Activated T-cell treated with anti-CD3 and anti-CD28 coated beads for 1 hour (primary cell): ENCODE data around the gene PLXNB1.
"Not testable (repeated sequence)": the region's sequence is repeated elsewhere in the genome, so short reads cannot be mapped to it uniquely, and the experiment has no call there.

Experiments used
- DNase-seq: peaks from one replicate; pipeline ENCODE4 v3.0.0-alpha.2; 2020; ENCODE audit warnings: low read depth

PLXNB1 gene

DNA sequence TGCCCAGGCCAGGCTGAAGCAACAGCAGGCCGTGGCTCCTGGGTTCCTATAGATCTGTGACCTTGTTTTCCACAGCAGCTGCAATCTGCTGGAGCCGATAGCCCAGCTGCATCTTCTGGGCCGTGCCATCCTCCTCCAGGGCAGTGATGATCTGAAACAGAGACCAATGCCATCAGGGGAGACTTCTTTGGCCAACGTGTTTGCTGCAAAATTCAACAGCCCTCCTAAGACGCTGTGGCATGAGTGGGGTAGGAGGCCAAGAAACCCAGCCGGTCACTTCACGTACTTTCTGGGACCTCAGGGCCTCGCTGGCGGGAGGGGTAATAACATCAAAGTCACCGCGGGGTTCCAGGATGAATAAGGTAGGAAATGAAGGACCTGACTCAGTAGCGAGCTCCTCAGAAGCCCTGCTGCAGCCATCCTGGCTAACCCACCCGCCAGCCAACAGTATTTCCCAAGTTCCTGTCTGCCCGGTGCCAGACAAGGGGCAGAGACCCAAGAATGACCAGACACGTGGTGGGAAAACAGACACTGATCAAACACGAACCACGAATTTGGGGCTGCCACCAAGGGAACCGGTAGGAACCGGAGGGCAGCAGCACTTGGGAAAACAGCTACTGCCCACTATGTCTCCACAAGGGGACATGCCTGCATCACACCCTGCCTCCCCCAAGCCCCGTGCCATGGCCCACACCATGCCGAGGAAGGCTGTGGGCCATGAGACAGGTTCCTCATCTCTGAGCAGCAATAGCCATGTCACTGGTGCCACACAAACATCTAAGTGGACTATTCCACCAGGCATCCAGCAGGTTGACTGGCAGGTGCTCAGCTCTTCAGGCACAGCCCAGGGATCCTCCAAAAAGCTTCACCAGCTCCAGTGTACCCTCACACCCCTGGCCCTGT lies 25.2 kb downstream of the PLXNB1 start:
- DNase-seq = no peak

DNA sequence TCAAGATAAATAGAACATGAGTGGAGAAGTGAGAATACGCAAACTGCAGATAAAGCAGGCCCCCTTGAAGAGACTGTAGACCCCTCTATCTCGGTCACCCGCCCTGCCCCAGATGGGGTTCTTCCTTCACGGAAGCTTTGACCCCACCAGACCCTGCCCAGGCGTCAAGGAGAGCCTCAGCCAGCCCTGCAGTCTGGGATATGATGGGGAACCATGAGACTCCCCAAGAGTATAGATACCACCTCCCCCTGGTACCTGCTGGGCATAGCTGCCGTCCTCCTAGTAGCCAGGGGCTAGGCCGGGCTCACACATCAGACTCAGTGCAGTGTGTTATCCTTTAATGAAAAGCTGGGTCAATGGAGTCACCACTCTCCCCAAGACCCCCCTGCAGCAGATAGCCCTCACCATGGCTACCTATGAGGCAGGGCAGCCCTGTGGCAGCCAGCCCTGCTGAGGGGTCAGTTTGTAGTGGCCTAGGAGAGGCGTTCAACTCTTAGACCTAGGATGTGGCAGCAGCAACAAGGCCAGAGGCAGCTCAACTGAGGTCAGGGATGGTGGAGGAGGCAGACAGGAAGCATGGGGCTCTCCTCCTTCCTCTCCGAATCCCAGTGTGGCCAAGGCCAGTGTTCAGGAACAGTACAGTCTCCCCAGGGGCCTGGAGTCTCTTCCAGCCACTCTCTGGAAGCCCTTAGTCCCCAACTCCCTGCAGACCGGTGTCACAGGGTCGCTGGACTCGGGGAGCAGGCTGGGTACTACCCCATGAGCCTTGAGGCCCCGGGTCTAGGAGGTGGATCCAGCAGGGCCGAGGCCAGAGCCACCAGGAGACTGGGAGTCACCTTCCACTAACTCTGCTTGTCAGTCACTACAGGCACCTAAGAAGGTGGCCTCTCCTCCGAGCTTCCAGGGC lies 26.1 kb downstream of the PLXNB1 start:
- DNase-seq = no peak

DNA sequence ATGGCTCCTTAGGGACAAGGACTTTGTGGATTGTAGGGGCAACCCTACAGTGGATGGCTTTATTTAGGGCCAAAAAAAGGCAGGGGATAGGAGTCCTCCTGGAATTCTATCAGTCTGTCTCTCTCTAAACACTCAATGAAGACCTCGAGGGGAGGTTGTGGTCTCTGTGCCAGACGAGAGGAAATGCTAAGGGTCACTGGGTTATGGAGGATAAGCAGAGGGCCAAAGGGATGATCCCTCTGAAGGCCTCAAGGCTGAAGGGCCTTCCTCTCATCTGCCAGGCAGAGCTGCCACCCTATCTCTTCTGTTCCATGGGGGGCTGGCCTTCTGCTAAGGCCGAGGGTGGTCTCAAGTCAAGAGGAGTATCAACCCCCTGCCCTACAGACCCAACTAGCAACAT lies 27.0 kb downstream of the PLXNB1 start:
- no peak for DNase-seq

DNA sequence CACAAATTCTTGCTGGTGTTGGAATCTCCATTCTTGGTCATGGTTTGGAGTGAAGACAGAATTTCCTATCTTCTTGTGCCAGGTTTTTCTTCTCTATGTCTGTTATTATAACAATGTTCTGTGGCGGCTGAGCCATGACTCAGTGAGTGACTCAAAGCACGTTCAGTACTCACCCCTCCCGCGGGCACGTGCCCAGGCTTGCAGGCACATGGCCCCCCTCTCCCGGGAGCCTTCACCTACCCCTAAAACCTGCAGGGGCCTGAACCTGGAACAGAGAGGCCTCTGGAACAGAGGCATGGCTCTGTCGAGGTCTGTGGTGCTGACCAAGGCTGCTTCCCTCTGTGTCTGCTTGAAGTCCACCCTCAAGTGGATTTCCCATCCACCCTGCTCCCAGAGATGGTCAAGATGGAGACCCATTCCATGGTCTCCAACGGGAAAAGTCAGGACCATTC lies 27.6 kb downstream of the PLXNB1 start:
- no peak for DNase-seq

DNA sequence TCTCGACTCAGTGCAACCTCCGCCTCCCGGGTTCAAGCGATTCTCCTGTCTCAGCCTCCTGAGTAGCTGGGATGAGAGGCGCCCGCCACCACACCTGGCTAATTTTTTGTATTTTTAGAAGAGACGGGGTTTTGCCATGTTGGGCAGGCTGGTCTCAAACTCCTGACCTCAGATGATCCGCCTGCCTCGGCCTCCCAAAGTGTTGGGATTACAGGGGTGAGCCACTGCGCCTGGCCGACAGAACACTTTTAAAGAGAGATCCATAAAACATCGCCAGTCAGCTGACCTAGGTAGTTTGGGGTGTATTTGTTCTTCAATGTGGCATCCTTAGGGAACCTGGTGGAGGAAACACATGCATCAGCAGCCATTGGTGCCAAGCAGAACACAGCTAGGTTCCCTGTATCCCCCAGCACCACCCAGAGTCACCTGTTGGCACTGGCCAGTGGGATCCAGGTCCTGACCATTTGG lies 28.4 kb downstream of the PLXNB1 start:
- not testable (repeated sequence) for DNase-seq

DNA sequence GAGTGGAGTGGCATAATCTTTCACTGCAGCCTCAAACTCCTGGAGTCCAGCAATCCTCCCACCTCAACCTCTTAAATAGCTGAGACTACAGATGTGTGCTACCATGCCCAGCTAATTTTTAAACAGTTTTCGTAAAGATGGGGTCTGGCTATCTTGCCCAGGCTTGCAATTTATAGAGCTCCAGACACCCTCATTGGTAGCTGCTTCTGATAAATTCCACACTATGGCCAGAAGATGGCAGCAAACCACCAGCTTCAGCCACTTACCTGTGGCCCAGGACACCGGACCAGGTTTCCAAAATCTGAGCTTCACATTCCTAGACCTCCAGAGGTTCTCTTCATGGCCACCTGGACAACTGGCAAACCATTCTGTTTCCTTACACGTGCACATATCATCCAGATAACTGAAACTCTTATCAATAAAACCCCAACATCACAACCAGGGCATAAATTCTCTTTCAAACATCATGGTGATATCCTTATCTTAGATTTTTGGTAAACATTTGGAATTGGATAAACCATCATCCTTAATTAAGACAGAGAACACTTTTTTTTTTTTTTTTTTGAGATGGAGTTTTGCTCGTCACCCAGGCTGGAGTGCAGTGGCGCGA lies 29.0 kb downstream of the PLXNB1 start:
- peak; percentile 48 for DNase-seq

DNA sequence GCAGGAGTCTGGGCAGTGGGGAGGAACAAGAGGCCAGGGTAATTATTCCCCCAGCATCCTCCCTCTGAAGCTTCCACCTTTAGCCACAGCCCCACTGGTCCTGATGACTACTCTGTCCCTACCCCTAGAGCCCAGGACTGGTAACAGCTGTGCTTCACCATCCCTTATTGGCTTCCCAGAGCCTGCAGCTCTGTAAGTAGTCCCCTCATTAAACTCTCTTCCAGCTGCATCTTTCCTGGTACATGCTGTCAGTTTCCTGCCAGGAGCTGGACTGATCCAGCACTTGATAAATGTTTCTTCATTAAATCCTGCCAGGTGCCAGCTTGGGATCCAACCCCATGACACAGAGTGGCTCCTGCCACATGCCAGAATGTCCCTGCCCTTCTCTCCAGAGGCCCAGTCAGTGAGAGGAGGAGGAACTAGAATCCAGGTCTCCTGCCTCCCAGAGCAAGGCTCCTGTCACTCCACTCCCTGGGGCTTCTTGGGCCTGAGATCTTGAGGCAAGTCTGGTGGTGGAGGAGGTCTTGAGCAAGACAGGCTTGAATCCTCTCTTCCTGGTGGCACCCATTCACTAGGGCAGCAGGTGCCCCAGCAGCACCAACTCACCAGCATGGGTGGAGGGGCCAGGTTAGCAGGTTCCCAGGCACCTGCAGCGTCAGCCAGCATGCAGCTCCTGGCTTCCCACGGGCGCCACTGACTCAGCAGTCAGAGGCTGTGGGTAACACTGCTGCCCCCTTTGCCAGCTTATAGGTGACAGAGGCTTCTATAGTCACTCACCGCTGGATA lies 30.3 kb downstream of the PLXNB1 start:
- DNase-seq = no peak

DNA sequence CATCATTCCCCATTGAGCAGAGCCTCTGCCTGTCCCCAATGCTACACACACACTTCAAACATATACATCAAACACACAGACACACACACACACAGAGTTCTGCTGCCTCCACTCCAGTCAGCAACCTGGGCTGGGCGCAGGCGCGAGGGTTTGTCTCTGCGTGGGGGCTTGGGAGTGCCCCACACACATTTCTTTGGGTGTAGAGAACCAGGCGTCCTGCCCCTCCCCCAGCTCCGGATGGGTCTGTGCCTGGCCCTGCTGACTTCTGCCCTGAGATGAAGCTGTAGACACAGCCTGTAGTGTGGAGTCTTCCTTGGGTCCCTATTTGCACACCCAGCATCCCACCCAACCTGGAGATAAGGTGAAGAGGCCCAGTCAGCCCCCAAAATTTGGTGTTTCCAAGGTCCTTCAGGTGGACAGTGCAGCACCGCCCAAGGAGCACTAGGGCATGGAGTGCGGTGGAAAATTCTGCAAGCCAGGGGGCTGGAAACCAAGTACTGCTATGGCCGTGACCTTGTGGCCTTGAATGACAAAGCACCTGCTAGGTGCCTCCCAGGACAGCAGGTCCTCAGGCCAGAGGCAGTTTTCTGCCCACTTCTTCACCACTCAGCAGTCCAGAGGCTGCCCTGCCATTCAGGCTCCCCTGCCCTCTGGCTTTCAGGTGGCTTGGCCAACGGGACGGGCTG lies 31.0 kb downstream of the PLXNB1 start:
- DNase-seq = no peak

DNA sequence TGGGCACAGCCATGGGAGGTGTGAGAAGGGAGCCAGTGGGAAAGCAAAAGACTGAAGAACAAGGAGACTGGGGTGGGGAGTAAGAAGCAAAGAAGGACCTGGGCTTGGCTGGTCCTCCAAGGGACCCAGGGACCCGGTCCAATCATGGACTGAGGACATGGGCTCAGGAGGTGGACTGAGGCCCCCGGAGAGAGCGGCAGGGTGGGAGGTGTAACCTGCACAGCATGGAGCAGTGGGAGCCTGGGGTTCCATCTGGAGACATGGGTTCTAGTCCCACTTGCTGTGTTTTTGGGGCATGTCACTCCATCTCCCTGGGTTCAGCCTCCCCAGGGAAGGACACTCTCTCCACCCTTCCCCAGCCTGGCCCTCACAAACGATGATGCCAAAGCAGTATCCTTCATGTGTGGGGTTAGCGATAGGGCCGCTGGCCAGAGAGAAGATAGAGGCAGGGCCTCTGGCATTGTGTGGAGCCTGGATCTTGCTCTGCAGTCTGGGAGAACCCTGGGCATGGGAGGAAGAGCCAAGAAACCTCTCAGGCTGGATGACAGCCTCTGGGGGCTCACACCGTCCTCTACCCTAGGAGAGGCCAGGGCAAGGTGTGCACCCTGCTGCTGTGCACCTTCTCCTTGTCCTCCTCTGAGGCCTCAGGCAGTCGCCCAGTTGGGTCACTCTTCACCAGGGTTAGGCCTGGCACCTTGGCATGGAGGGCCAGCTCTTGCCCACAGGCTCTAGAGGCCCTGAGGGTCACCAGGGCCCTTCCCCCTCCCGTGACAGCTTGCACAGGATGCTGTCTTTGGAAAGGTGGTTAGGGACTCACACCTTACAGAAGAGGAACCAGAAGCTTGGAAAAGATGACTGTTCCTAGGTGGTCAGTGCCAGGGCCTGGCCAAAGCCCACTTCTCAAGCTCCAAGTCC lies 31.9 kb downstream of the PLXNB1 start:
- DNase-seq = no peak

DNA sequence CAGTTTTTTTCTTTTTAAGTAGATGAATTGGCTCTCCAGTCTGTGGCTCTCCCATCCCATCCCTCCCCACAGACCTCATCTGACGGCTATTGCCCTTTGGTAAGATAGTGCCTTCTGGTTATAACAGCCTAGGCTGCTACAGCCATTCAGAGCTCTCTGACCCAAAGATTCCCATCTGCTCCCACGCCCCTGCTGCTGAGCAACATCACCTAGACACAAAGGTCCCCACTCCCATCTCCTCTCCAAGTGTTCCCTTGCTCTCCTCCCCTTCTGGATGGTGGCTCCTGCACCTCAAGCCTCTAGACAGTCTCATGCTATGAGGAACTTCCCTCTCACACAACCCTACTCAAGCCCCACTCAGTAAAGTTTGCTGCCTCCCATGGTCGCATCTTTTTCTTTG lies 34.2 kb downstream of the PLXNB1 start:
- DNase-seq = no peak

DNA sequence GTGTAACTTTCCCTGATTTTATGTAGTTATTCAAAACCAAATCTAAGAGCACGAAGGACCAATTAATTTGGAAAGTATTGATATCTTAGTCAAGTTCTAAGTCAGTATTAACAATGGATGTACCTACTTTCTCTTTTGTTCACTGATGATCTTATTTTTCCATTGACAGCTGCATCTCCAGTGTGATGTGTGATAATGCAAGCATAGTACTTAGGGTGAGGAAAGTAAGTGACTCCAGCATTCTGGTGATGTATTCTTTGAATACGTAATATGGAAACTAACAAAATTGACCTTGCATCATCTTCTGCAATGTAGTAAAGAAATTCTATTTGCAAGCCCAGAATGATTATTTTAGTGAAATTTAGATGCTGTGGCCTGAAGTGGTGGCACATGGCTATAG lies 35.5 kb downstream of the PLXNB1 start:
- DNase-seq = no peak

DNA sequence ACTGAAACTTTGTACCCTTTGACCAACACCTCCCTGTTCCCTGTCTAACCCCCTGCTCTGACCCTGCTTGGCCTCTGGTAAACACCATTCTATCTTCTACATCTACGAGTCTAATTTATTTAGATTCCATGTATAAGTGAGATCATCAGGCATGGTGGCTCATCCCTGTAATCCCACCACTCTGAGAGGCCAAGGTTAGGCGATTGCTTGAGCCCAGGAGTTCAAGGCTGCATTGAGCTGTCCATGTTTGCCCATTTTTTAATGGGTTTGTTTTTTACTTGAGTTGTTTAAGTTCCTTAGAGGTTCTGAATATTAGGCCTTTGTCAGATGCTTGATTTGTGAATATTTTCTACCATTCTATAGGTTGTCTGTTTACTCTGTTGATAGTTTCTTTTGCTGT lies 40.9 kb downstream of the PLXNB1 start:
- no peak for DNase-seq

DNA sequence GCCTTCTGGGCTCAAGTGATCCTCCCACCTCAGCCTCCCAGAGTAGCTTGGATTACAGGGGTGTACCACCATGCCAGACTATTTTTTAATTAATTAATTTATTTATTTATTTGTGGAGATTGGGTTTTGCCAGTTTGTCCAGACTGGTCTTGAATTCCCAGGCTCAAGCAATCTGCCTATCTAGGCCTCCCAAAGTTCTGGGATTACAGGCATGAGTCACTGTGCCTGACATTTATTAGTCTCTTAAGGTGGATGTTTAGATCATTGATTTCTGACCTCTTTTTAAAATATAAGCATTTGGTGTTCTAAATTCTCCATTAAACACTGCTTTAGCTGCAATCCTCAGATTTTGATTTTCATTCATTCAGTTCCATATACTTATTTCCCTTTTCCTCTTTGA lies 42.3 kb downstream of the PLXNB1 start:
- no peak for DNase-seq

DNA sequence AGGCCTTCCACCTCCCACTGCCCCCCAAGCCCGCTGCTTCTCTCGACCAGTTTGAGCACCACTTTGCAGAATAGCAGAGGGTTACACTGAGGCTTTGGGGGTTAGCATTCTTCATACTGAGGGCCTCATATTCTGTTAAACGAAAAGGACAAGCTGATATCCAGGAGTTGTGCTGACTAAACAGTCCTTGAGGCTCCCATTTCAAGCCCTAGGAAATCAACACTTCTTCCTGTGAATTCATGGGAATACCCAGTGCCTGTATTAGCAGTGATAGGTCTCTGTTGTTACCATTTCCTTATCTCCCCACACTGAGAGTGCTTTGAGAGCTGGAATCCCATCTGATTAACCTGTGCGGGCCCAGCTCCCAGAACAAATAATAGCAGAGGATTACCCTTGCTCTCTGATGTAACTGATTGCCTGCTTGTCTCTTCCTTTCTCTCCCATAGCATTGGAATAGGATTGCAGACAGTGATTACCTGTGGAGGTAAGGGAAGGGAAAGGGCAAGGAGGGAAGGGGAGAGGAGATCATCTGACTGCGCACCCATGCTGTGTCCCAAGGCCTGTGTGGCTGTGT lies 56.9 kb downstream of the PLXNB1 start:
- no peak for DNase-seq

DNA sequence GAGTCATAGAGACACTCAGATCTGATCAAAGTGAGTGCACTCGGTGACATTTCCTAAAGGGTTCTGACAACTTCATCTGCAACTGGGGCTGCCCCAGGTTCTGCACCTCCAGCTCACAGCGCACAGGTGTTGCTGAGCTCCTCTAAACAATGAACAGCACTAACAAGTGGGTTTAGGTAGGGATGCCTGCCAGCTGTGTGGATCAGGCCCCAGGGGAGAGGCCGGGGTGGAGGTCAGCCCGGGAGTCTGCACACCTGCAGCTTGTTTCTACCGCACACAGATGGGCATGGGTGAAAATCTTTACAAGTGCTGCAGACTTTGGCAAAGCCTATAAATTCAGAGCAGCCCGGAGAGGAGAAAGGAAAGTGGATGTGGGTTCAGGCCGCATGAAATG lies 57.5 kb downstream of the PLXNB1 start:
- DNase-seq = no peak

DNA sequence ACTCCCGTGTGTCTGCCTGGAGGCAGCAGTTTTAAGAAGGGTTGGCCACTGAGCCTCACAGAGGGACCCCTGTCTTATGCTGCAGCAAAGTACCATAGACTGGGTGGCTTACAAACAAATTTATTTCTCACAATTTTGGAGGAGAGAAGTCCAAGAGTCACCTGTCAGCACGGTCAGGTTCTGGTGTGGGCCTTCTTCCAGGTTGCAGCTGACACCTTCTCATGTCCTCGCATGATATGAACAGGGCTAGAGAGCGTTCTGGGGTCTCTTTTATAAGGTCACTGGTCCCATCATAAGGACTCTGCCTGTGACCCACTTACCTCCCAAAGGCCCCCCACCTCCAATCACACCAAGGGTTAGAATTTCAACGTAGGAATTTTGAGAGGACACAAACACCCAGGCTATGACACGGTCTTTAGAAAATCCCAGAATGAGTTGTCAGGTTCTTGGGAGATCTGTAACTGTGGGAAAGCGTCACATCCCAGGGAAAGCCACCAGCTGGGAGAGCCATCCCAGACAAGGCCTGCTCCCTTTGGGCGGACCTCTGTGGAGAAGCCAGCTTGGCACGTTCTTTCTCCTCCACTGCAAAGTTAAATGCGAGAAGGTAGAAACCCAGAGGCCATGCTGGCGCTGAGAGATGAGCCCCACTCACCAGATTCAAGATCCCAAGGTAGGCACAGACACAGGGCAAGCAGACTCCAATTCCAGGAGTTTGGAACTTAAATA lies 58.1 kb downstream of the PLXNB1 start, which contains the start of gene FBXW12:
Gene FBXW12, plus strand, starts transcription at position 569 of the 726 bp plus-strand sequence. CDS start 549 bp downstream, outside the sequence.
- DNase-seq = no peak

DNA sequence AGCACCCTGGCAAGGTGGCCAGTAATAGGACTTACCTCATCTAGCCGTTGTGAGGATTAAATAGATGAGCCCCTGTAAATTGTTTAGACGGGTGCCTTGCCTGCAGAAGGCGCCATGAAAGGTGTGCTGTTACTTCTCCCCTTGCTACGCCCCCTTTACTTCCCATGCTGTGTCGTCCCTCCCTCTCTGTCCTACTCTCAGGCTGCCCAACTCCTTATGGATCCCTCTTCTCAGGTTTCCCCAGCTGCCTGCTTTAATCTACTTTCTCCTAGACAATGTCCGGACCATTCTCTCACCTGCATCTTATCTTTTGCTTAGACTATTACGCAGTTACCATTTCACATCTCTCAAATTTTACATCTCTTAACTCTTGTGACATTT lies 59.6 kb downstream of the PLXNB1 start:
- DNase-seq = no peak

DNA sequence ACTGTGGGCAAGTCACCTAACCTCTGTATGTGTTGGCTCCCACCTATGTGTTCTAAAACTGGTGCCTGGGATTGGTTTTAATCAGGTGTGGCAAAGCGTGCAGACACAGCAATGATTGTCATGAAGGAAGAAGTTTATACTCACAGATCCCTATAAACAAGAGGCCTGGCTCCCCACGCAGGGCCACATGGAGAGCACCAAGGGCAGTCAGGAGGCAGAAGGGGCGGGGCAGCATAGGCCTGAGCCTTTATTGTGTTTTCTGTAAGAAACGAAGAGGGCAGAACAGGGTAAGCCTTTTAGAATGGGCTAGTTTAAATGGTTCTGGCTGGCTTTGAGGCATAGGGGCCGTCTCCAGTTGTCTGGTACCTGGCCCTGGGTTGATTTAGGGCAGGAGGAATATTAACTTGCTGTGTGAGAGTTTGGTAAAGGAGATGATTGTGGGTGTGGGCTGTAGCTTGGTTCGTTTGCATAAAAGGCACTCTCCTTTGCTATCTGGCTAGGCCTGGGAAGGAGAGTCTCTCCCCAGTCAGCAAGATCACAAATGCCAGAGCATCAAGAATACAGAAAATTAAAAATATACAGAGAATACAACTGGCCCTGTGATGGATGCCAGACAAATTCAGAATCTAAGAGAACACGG lies 60.1 kb downstream of the PLXNB1 start:
- no peak for DNase-seq
